H1 (cell line): ENCODE data around the gene BOLA2B. TPM values are rescaled to one million over a fixed set of nuclear protein-coding genes. Genes with fewer than 3 reads are reported as not detected.
"Not testable (repeated sequence)": the region's sequence is repeated elsewhere in the genome, so short reads cannot be mapped to it uniquely, and the experiment has no call there.

Experiments used
- CTCF ChIA-PET: fragments of 300-600 bp; sonication (Branson Sonifier 250); formaldehyde crosslinking; loops from one replicate; lab custom pipeline; 2021; ENCODE audit not compliant: partially characterized antibody; lab: Charles Lee
- POLR2A ChIA-PET: fragments of 300-600 bp; sonication (Branson Sonifier 250); formaldehyde crosslinking; loops from one replicate; lab custom pipeline; 2021; ENCODE audit warnings: inconsistent platforms; ENCODE audit not compliant: partially characterized antibody; lab: Charles Lee
- DNase-seq, 2 experiments: peaks; one replicate each; pipeline versions ENCODE4 v3.0.0 to v3.0.0-alpha.2; 2010 to 2022; ENCODE audit warnings: low spot score in 2 of 2, low read depth in 1 of 2, mixed read lengths in 1 of 2
- FAIRE-seq: peaks from 2 replicates; lab custom pipeline; 2011; peaks lifted over from hg19 to GRCh38; lab: Jason Lieb, UNC
- H2AFZ ChIP-seq: 2 replicates; pipeline ENCODE4 v1.8.1; 2012; ENCODE audit warnings: low read length, inconsistent platforms
- H2AK5ac ChIP-seq: 2 replicates; pipeline ENCODE4 v1.6.1; 2013; ENCODE audit warnings: low read depth, low read length
- H2BK120ac ChIP-seq: replicated peaks from 2 replicates; pipeline ENCODE3; 2013; ENCODE audit warnings: low read depth, low read length, inconsistent platforms
- H2BK12ac ChIP-seq: 2 replicates; pipeline ENCODE4 v1.6.1; 2013; ENCODE audit warnings: low read depth, low read length
- H2BK15ac ChIP-seq: 2 replicates; pipeline ENCODE4 v1.6.1; 2013; ENCODE audit warnings: low read length
- H2BK20ac ChIP-seq: 2 replicates; pipeline ENCODE4 v1.6.1; 2013; ENCODE audit warnings: low read length
- H2BK5ac ChIP-seq: 2 replicates; pipeline ENCODE4 v1.6.1; 2013; ENCODE audit warnings: low read depth, low read length
- H3K14ac ChIP-seq: 2 replicates; pipeline ENCODE4 v1.6.1; 2013; ENCODE audit warnings: inconsistent platforms; ENCODE audit not compliant: insufficient read length
- H3K18ac ChIP-seq: 2 replicates; pipeline ENCODE4 v1.6.1; 2013; ENCODE audit warnings: low read length; ENCODE audit errors: extremely low read depth
- H3K23ac ChIP-seq: 2 replicates; pipeline ENCODE4 v1.6.1; 2013; ENCODE audit warnings: inconsistent platforms; ENCODE audit not compliant: insufficient read length
- H3K23me2 ChIP-seq: 2 replicates; pipeline ENCODE4 v1.6.1; 2013; ENCODE audit warnings: low read depth, low read length
- H3K27ac ChIP-seq: 2 replicates; pipeline ENCODE4 v1.6.1; 2011; ENCODE audit warnings: low read depth, low read length, inconsistent platforms
- H3K27me3 ChIP-seq, 4 experiments: replicated peaks in 1 of 4; 1 replicate in 1 of 4; 2 replicates in 3 of 4; pipeline versions ENCODE4 v1.6.1 to v1.8.1; 2011 to 2013; ENCODE audit warnings: low read length in 3 of 4, mild to moderate bottlenecking in 3 of 4, inconsistent platforms in 2 of 4, mixed read lengths in 2 of 4, moderate library complexity in 1 of 4; ENCODE audit not compliant: control insufficient read depth in 3 of 4, insufficient read depth in 3 of 4; ENCODE audit errors: extremely low read depth in 1 of 4
- H3K36me3 ChIP-seq, 4 experiments: 2 replicates each; pipeline versions ENCODE4 v1.6.1 to v1.8.1; 2011 to 2013; ENCODE audit warnings: mild to moderate bottlenecking in 4 of 4, low read length in 3 of 4, moderate library complexity in 2 of 4, control low read depth in 1 of 4, inconsistent platforms in 1 of 4; ENCODE audit not compliant: insufficient read depth in 4 of 4, control insufficient read depth in 2 of 4
- H3K4ac ChIP-seq: replicated peaks from 2 replicates; pipeline ENCODE3; 2013; ENCODE audit warnings: low read length, low read depth, mixed read lengths, inconsistent platforms; ENCODE audit not compliant: insufficient read length
- H3K4me1 ChIP-seq, 4 experiments: replicated peaks in 1 of 4; 1 replicate in 1 of 4; 2 replicates in 3 of 4; pipeline versions ENCODE4 v1.6.1 to v1.8.1; 2011 to 2013; ENCODE audit warnings: low read length in 3 of 4, inconsistent platforms in 2 of 4, mixed read lengths in 1 of 4; ENCODE audit not compliant: insufficient read depth in 4 of 4, control insufficient read depth in 3 of 4
- H3K4me2 ChIP-seq, 2 experiments: 2 replicates each; pipeline versions ENCODE4 v1.6.1 to v1.8.1; 2011 to 2013; ENCODE audit warnings: low read depth in 2 of 2, low read length in 2 of 2, control low read depth in 1 of 2, inconsistent platforms in 1 of 2, mild to moderate bottlenecking in 1 of 2; ENCODE audit not compliant: insufficient read depth in 1 of 2
- H3K4me3 ChIP-seq, 4 experiments: fragments of 200-600, 300-600 bp in 1 of 4; sonication (generic), shearing (Covaris generic), sonication (Bioruptor Twin) in 1 of 4; 2 replicates each; pipeline versions ENCODE4 v1.5.1 to v1.8.1; 2011 to 2016; ENCODE audit warnings: low read length in 4 of 4, low read depth in 3 of 4, control low read depth in 2 of 4, inconsistent platforms in 2 of 4, mild to moderate bottlenecking in 2 of 4, mixed read lengths in 1 of 4, moderate library complexity in 1 of 4; ENCODE audit not compliant: insufficient read depth in 2 of 4; ENCODE audit errors: extremely low read depth in 1 of 4
- H3K56ac ChIP-seq: replicated peaks from 2 replicates; pipeline ENCODE3; 2013; ENCODE audit warnings: low read depth, mild to moderate bottlenecking, mixed read lengths, low read length, inconsistent platforms; ENCODE audit not compliant: insufficient read length
- H3K79me1 ChIP-seq: 2 replicates; pipeline ENCODE4 v1.6.1; 2013; ENCODE audit warnings: low read depth, low read length, control low read depth
- H3K79me2 ChIP-seq, 2 experiments: 2 replicates each; pipeline versions ENCODE4 v1.6.1 to v1.8.1; 2012 to 2013; ENCODE audit warnings: low read length in 2 of 2, mild to moderate bottlenecking in 2 of 2, inconsistent platforms in 1 of 2; ENCODE audit not compliant: insufficient read depth in 2 of 2, control insufficient read depth in 1 of 2
- H3K9ac ChIP-seq, 4 experiments: replicated peaks in 1 of 4; 1 replicate in 1 of 4; 2 replicates in 3 of 4; pipeline versions ENCODE4 v1.6.1 to v1.8.1; 2011 to 2013; ENCODE audit warnings: low read depth in 3 of 4, low read length in 3 of 4, control low read depth in 2 of 4, mild to moderate bottlenecking in 2 of 4, moderate library complexity in 2 of 4, inconsistent platforms in 1 of 4; ENCODE audit errors: extremely low read depth in 1 of 4
- H3K9me3 ChIP-seq, 2 experiments: 2 replicates each; pipeline versions ENCODE4 v1.6.1 to v1.8.1; 2012 to 2013; ENCODE audit warnings: mild to moderate bottlenecking in 2 of 2, moderate library complexity in 2 of 2, control low read depth in 1 of 2, inconsistent platforms in 1 of 2, low read depth in 1 of 2, low read length in 1 of 2, mixed read lengths in 1 of 2; ENCODE audit not compliant: insufficient read depth in 2 of 2
- H4K20me1 ChIP-seq, 2 experiments: replicated peaks in 1 of 2; 2 replicates each; pipeline versions ENCODE3 to v1.8.1; 2011 to 2013; ENCODE audit warnings: inconsistent platforms in 2 of 2, low read length in 2 of 2, mild to moderate bottlenecking in 1 of 2; ENCODE audit not compliant: insufficient read depth in 2 of 2, control insufficient read depth in 1 of 2
- H4K5ac ChIP-seq: 2 replicates; pipeline ENCODE4 v1.6.1; 2013; ENCODE audit warnings: low read length, low read depth, mixed read lengths, inconsistent platforms; ENCODE audit not compliant: insufficient read length
- H4K8ac ChIP-seq: 2 replicates; pipeline ENCODE4 v1.8.0; 2013; ENCODE audit warnings: mild to moderate bottlenecking, moderate library complexity, low read length, inconsistent platforms; ENCODE audit not compliant: insufficient read depth; ENCODE audit errors: extremely low read depth
- H4K91ac ChIP-seq: replicated peaks from 2 replicates; pipeline ENCODE3; 2013; ENCODE audit warnings: low read length, mixed read lengths, inconsistent platforms; ENCODE audit not compliant: insufficient read length
- WGBS, 2 experiments: shearing (Covaris generic) in 1 of 2; methylation state at CpG; one replicate each; pipeline versions ENCODE4 v1.1.6 to v1.1.7; 2013 to 2015; ENCODE audit warnings: low lambda C conversion rate in 2 of 2, mixed read lengths in 2 of 2, inconsistent platforms in 1 of 2, low coverage in 1 of 2, missing lambda C conversion rate in 1 of 2; ENCODE audit not compliant: insufficient replicate concordance in 2 of 2, insufficient coverage in 1 of 2, insufficient read length in 1 of 2; ENCODE audit errors: extremely low coverage in 1 of 2, missing lambda C conversion rate in 1 of 2; 5-methylcytosine and 5-hydroxymethylcytosine counted together
- long read RNA-seq, 2 experiments: library from RNA in 1 of 2; library from capped mRNA in 1 of 2; stranded (forward); transcript quantifications; one replicate each; pipeline ENCODE4 v2.0.0, GENCODE V29; 2021; ENCODE audit warnings: inconsistent platforms in 1 of 2
- polyA minus RNA-seq, 3 experiments: library from RNA; depleted of rRNA, polyadenylated mRNA; stranded (reverse); fragments of >200 nt; gene quantifications; 1 replicate in 2 of 3; 2 replicates in 1 of 3; pipeline ENCODE4 v1.2.3, GENCODE V29; 2011
- polyA plus RNA-seq, 7 experiments: library from polyadenylated mRNA; depleted of rRNA in 3 of 7; stranded (reverse) in 5 of 7; unstranded in 2 of 7; fragments of >200 nt in 5 of 7; fragments of 200-250 nt in 2 of 7; gene quantifications; 1 replicate in 5 of 7; 2 replicates in 1 of 7; 4 replicates in 1 of 7; pipeline versions ENCODE4 v1.2.1 to v1.2.3, GENCODE V29; 2011 to 2013; ENCODE audit warnings: missing spikeins in 2 of 7, mixed read lengths in 2 of 7
- total RNA-seq: library from RNA; stranded (reverse); fragmentation: NEBNext Ultra II Directional; extraction: Animal tissue kit (Norgen Biotek cat#: 25700); gene quantifications from 2 replicates; pipeline ENCODE4 v1.2.1, GENCODE V29; 2021

Gene BOLA2B
- total RNA-seq (208 and 211 TPM in 2 replicates), polyA plus RNA-seq (2011; rRNA removed) (872 and 991 TPM in 2 replicates), polyA minus RNA-seq (2011; rRNA and poly(A)+ RNA removed) (48.6 and 53.1 TPM in 2 replicates)
- 876 TPM for polyA plus RNA-seq (2011; cell fraction: cytosol; rRNA removed)
- 204 TPM for polyA plus RNA-seq (2011; cell fraction: nucleus; rRNA removed)
- polyA plus RNA-seq (2012, experiment 1 of 2), result 167 to 478 TPM (median 304 TPM) in 4 replicates
- polyA plus RNA-seq (2012, experiment 2 of 2), result 1,048 TPM
- polyA plus RNA-seq (2013, experiment 1 of 2), result 617 TPM
- 657 TPM for polyA plus RNA-seq (2013, experiment 2 of 2)
- 121 TPM for polyA minus RNA-seq (2011; cell fraction: cytosol; rRNA and poly(A)+ RNA removed)
- 106 TPM for polyA minus RNA-seq (2011; cell fraction: nucleus; rRNA and poly(A)+ RNA removed)
- long read RNA-seq, experiment 1, transcript BOLA2B-201 (3 exons, 1,012 nt), result major isoform, 64 of 71 reads
- long read RNA-seq, experiment 1, partial matches to known transcripts, result 0 of 71 reads
- long read RNA-seq, experiment 1, other reads (novel, unspliced or antisense), result 3 of 71 reads
- long read RNA-seq, experiment 2, transcript BOLA2B-201 (3 exons, 1,012 nt), result major isoform, 10 of 11 reads
- long read RNA-seq, experiment 2, partial matches to known transcripts, result 0 of 11 reads
- long read RNA-seq, experiment 2, other reads (novel, unspliced or antisense), result 0 of 11 reads

DNA sequence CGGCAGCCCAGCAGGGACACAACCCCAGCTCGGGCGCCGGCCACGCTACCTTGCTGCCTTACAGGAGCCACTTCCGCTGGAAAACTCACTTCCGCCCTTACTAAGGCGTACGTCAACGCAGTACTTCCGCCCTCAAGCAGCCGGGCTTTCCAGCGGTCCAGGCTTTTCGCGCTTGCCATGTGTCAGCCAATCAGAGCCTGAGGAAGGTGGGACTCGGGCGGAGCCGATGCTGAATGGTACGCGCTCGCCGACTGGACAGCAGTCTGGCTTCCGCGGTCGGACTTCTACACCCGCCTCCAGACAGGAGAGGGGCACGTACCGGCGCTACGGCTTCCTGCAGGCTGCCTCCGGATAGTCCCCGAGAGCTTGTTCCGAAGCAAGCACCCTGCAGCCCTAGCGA, at the start of gene BOLA2B, which contains the start of gene SLX1A:
TSS of gene BOLA2B (minus strand) at position 52 of the 400 bp plus-strand sequence. CDS start 71 bp downstream, outside the sequence.
TSS of gene SLX1A (plus strand) at position 261 of the 400 bp plus-strand sequence. CDS start 210 bp downstream, outside the sequence.
- H2AK5ac ChIP-seq, H3K36me3 ChIP-seq, H3K56ac ChIP-seq, H2AFZ ChIP-seq, H4K5ac ChIP-seq, H4K20me1 ChIP-seq, H3K9me3 ChIP-seq, H2BK120ac ChIP-seq, H3K27ac ChIP-seq, H3K27me3 ChIP-seq, H3K9ac ChIP-seq, H2BK15ac ChIP-seq, H3K79me2 ChIP-seq, H3K4ac ChIP-seq, POLR2A ChIA-PET, H4K8ac ChIP-seq, H2BK12ac ChIP-seq, H2BK5ac ChIP-seq, H3K23me2 ChIP-seq, DNase-seq, H3K4me1 ChIP-seq, H3K23ac ChIP-seq, H2BK20ac ChIP-seq, H4K91ac ChIP-seq, CTCF ChIA-PET, H3K18ac ChIP-seq, H3K79me1 ChIP-seq, H3K14ac ChIP-seq: not testable (repeated sequence)
- peak within 1 kb of the TSS in 3 of 4 experiments; percentile 19 to 50 (median 33); a peak in 5 of 8 replicates for H3K4me3 ChIP-seq
- peak within 1 kb of the TSS; percentile 44 to 55; a peak in 3 of 4 replicates for H3K4me2 ChIP-seq
- peak; percentile 79 for FAIRE-seq
- WGBS, 2 experiments, result no CpG with 5 or more reads among the region's 34 CpGs
